ENCODE data around the gene SCGB1A1. TPM values are rescaled to one million over a fixed set of nuclear protein-coding genes. Genes with fewer than 3 reads are reported as not detected.

Gene SCGB1A1
- total and polyA plus RNA-seq, 2 donors (not counting 1 experiment from before 2014, with no cell fraction given), result not detected

GRCh38 chr11:62462508-62462892, 43.7 kb downstream of the SCGB1A1 start:
- intact Hi-C loops (cut with micrococcal nuclease), result no loop called here
- H3K4me2 ChIP-seq (replicated peaks; ENCODE audit: low read depth, low read length, poor library complexity, severe bottlenecking), result no peak overlapping the region
- no peak for DNase-seq
- H3K4me3 ChIP-seq (ENCODE audit: control extremely low read depth in 1 of 5, extremely low read depth in 1 of 5, insufficient read depth in 1 of 5, low read depth in 2 of 5, low read length in 4 of 5), result no peak overlapping the region
- TF ChIP-seq CTCF (IDR thresholded peaks at IDR 0.05) (no peak), EZH2 (IDR thresholded peaks at IDR 0.05; ENCODE audit: borderline replicate concordance, insufficient read depth, low read depth, low read length, poor library complexity, severe bottlenecking) (no peak)
- ChIA-PET POLR2A (no interaction called here), CTCF (interaction anchor here (3.4 kb wide), 1 partner anchor 38 kb away, joined by 12 read pairs; no protein-coding TSS in a partner anchor)
- H3K36me3 ChIP-seq (replicated peaks in 1 of 2; ENCODE audit: control extremely low read depth in 1 of 2, control insufficient read depth in 1 of 2, extremely low read depth in 1 of 2, insufficient read depth in 2 of 2, low read length in 1 of 2), result no peaks in the 10 kb centered on the region
- H3K4me1 ChIP-seq (ENCODE audit: control insufficient read depth in 2 of 2, insufficient read depth in 2 of 2, low read length in 2 of 2), result peaks cover 0 to 8% of the 10 kb centered on the region in 2 donors
- H3K27ac Mint-ChIP-seq, result no peak overlapping the region
- 95% methylated on average over 2 of the region's 9 CpGs for WGBS (ENCODE audit: insufficient coverage)
- no peak overlapping the region for H3K4me3 Mint-ChIP-seq
- H3K9me3 Mint-ChIP-seq (ENCODE audit: insufficient read depth), result no peaks in the 10 kb centered on the region
- H3K27me3 Mint-ChIP-seq, result no peaks in the 10 kb centered on the region
- no peaks in the 10 kb centered on the region for H3K27me3 ChIP-seq (replicated peaks in 1 of 4; ENCODE audit: control extremely low read depth in 1 of 4, control insufficient read depth in 3 of 4, insufficient read depth in 4 of 4, low read length in 3 of 4)
- no peak overlapping the region for H3K9ac ChIP-seq (ENCODE audit: low read length)
- ATAC-seq (ENCODE audit: low read depth), result no peak
- H3K4me1 Mint-ChIP-seq, result peaks cover 17% of the 10 kb centered on the region
- H3K27ac ChIP-seq (ENCODE audit: low read length in 2 of 2), result no peak overlapping the region
- no peak overlapping the region for H2AFZ ChIP-seq (ENCODE audit: insufficient read depth, low read depth, low read length, poor library complexity, severe bottlenecking)
- H3K9me3 ChIP-seq (ENCODE audit: control extremely low read depth in 1 of 3, control insufficient read depth in 2 of 3, insufficient read depth in 1 of 3, low read length in 2 of 3), result no peaks in the 10 kb centered on the region
- H4K20me1 ChIP-seq (ENCODE audit: control insufficient read depth, insufficient read depth, low read length, poor library complexity, severe bottlenecking), result no peaks in the 10 kb centered on the region
- no peaks in the 10 kb centered on the region for H3K79me2 ChIP-seq (ENCODE audit: control insufficient read depth, insufficient read depth, low read length)

- POLR2A ChIA-PET, result no interaction called here
- peaks cover 0 to 8% of the 10 kb centered on the region in 2 donors for H3K4me1 ChIP-seq (ENCODE audit: control insufficient read depth in 2 of 2, insufficient read depth in 2 of 2, low read length in 2 of 2)
- Mint-ChIP-seq H3K4me1 (peaks cover 15% of the 10 kb centered on the region), H3K9me3 (ENCODE audit: insufficient read depth) (no peaks in the 10 kb centered on the region), H3K27ac (no peak overlapping the region), H3K4me3 (no peak overlapping the region), H3K27me3 (no peaks in the 10 kb centered on the region)
- H2AFZ ChIP-seq (ENCODE audit: insufficient read depth, low read depth, low read length, poor library complexity, severe bottlenecking), result no peak overlapping the region
- CTCF ChIA-PET, result interaction anchor here (0.6 to 3.4 kb wide), 3 partner anchors 38 to 80 kb away, joined by 3 to 12 read pairs (median 3); no protein-coding TSS in a partner anchor
- H3K36me3 ChIP-seq (replicated peaks in 1 of 2; ENCODE audit: control extremely low read depth in 1 of 2, control insufficient read depth in 1 of 2, extremely low read depth in 1 of 2, insufficient read depth in 2 of 2, low read length in 1 of 2), result no peaks in the 10 kb centered on the region
- H4K20me1 ChIP-seq (ENCODE audit: control insufficient read depth, insufficient read depth, low read length, poor library complexity, severe bottlenecking), result no peaks in the 10 kb centered on the region
- intact Hi-C loops (cut with micrococcal nuclease), result no loop called here
- no peak for DNase-seq
- H3K27ac ChIP-seq (ENCODE audit: low read length in 2 of 2), result no peak overlapping the region
- H3K27me3 ChIP-seq (replicated peaks in 1 of 4; ENCODE audit: control extremely low read depth in 1 of 4, control insufficient read depth in 3 of 4, insufficient read depth in 4 of 4, low read length in 3 of 4), result no peaks in the 10 kb centered on the region
- H3K4me2 ChIP-seq (replicated peaks; ENCODE audit: low read depth, low read length, poor library complexity, severe bottlenecking), result no peak overlapping the region
- ATAC-seq (ENCODE audit: low read depth), result no peak
- no peak overlapping the region for H3K9ac ChIP-seq (ENCODE audit: low read length)
- H3K4me3 ChIP-seq (ENCODE audit: control extremely low read depth in 1 of 5, extremely low read depth in 1 of 5, insufficient read depth in 1 of 5, low read depth in 2 of 5, low read length in 4 of 5), result no peak overlapping the region
- no peaks in the 10 kb centered on the region for H3K79me2 ChIP-seq (ENCODE audit: control insufficient read depth, insufficient read depth, low read length)
- WGBS (ENCODE audit: insufficient coverage), result 82% methylated on average over 6 of the region's 6 CpGs
- no peak for TF ChIP-seq EZH2 (IDR thresholded peaks at IDR 0.05; ENCODE audit: borderline replicate concordance, insufficient read depth, low read depth, low read length, poor library complexity, severe bottlenecking)
- no peaks in the 10 kb centered on the region for H3K9me3 ChIP-seq (ENCODE audit: control extremely low read depth in 1 of 3, control insufficient read depth in 2 of 3, insufficient read depth in 1 of 3, low read length in 2 of 3)
Observed at GRCh38 chr11:62463121-62463542, 44.3 kb downstream of the SCGB1A1 start.

All from B cell (primary cell).